ENCODE data around the gene CTNNA3.
"Not testable (repeated sequence)": the region's sequence is repeated elsewhere in the genome, so short reads cannot be mapped to it uniquely, and the experiment has no call there.

CTNNA3 gene

DNA sequence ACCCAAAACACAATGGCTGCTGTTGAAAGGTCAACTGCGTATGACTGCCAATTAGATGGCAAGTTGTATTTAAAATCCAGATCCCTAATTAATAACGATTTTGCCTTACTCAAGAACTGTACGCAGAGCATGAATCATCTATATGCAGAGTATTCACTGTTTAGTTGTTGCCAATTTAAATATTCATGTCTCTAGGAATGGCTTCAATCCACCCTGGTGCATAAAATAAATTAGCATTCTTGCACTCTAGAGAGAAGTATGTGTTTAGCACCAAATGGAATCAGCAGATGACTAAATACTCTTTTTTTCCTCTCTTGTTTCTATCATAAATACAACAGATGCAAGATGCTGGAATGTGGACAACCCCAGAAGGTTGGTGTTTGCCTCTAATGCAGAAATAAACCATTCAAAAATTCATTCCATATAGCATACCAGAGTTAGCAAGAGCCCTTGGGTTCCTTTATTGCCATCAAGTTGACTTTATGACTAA, 449.9 kb downstream of the CTNNA3 start:
- no peak for DNase-seq (ENCODE audit: low read depth in 3 of 3)

DNA sequence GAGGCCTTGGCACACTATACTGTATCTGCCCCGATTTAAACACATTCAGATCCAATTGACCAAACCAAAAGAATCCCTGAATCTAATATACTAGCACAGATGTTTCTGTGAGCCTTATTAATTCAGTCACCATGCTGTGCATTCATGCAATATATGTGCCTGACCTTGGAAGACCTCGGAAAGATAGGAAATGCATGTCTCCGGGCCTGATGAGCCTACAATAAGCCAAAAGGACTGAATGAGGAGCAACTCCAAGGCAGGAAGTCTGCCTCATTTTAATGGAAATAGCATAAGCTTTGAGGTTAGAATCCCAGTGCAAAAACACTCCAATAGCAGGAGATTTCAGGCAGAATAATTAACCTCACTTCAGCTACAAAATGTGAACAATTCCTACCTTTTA, 453.5 kb downstream of the CTNNA3 start:
- DNase-seq (ENCODE audit: low read depth in 3 of 3), result no peak

DNA sequence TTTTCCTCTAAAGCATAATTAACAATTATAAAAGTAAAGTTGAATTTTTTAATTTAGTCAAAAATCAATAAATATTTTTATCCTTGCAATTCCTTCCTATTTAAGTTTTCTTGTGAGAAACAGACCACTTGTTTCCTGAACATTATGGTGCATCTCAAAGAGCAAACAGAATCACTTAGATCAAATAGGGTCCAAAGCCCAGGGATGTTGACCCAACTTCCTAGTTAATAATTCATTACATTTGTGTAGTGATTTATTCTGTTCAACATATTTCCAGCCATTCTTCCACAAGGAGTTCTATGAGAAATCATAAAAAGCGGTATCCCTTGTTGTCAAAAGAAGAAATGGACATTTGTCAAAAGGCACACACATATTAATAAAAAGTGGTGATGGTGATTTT, 454.5 kb downstream of the CTNNA3 start:
- no peak for DNase-seq (ENCODE audit: low read depth in 3 of 3)

DNA sequence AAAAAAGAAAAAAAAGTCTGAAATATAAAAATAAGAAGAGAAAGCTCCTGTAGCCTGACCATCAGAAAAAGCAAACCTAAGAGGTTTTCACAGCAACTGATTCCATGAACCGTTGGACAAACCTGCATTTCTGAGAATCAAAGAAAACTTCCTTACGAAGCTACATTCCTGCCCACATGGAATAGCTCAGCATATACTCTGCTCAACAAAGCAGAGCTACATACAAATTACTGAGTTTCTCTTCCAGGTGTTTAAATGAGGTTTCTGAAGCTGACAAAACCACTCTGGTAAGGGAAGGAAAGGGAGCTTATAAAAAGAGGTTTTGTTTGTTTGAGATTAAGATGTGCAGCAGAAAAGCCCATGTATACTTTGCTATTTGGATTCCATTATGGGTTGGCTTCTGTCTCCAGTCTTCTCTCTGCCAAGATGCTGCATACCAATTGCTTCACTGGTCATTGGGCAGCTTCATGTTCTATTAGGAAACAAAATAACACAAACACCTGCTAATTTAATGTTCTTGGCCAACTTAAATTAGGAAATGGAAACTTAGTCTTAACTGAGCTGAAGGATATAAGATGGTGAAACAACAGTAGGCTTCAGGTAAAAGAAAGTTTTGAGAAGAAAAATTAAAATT, 456.0 kb downstream of the CTNNA3 start:
- no peak for DNase-seq (ENCODE audit: low read depth in 3 of 3)

DNA sequence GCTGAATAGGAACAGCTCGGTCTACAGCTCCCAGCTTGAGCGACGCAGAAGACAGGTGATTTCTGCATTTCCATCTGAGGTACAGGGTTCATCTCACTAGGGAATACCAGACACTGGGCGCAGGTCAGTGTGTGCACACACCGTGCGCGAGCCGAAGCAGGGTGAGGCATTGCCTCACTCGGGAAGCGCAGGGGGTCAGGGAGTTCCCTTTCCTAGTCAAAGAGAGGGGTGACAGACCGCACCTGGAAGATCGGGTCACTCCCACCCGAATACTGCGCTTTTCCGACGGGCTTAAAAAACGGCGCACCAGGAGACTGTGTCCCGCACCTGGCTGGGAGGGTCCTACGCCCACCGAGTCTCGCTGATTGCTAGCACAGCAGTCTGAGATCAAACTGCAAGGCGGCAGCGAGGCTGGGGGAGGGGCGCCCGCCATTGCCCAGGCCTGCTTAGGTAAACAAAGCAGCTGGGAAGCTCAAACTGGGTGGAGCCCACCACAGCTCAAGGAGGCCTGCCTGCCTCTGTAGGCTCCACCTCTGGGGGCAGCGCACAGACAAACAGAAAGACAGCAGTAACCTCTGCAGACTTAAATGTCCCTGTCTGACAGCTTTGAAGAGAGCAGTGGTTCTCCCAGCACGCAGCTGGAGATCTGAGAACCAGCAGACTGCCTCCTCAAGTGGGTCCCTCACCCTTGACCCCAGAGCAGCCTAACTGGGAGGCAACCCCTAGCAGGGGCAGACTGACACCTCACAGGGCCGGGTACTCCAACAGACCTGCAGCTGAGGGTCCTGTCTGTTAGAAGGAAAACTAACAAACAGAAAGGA, 465.1 kb downstream of the CTNNA3 start:
- DNase-seq (ENCODE audit: low read depth in 3 of 3), result not testable (repeated sequence)

DNA sequence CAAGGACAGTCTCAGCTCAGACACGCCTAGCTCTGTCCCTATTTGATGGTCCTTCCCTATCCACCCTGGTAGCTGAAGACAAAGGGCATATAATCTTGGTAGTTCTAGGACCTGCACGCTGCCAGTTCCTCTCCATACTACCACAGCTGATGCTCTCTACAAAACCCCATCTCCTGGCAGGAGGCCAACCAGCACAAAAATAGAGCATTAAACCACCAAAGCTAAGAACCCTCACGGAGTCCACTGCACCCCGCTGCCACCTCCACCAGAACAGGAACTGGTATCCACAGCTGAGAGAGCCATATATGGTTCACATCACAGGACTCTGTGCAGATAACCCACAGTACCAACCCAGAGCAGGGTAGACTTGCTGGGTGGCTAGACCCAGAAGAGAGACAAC, 470.8 kb downstream of the CTNNA3 start:
- no peak for DNase-seq (ENCODE audit: low read depth in 3 of 3)

DNA sequence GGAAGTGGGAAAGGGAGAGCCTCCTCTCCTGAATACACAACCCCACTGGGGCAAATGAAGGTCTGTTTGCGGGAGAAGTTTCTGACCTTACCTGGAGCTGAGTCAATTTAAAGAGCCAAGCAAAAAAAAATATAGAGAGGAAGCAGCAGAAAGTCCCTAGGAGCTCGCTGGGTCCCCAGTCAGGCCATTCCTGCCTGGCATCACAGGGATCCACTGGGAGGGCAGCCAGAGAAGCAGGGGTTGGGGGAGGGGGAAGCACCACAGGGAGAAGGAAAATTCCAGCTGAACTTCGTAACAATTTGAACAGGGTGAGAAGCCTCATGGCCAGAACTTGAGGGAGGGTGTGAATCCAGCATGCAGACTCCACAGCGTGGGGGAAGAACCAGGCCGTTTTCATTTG, 471.4 kb downstream of the CTNNA3 start:
- DNase-seq (ENCODE audit: low read depth in 3 of 3), result no peak

DNA sequence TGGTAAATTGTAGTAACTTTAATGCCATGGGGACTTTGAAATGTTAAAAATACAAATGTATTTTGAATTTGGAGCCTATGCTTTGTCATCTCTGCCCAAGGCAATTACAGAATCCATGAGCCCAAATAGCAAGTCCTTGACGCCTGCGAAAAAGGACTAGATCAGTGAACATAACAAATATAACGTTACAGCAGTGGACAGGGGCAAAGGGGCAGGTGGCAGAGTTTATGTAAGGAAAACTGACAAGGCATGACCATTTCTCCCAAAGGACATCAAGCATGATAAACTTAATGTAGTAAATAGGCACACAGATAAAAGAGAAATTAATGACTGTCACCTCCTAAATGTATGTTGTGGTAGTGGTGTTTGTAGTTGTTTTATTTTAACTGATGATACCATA, 473.1 kb downstream of the CTNNA3 start:
- DNase-seq (ENCODE audit: low read depth in 3 of 3), result no peak

DNA sequence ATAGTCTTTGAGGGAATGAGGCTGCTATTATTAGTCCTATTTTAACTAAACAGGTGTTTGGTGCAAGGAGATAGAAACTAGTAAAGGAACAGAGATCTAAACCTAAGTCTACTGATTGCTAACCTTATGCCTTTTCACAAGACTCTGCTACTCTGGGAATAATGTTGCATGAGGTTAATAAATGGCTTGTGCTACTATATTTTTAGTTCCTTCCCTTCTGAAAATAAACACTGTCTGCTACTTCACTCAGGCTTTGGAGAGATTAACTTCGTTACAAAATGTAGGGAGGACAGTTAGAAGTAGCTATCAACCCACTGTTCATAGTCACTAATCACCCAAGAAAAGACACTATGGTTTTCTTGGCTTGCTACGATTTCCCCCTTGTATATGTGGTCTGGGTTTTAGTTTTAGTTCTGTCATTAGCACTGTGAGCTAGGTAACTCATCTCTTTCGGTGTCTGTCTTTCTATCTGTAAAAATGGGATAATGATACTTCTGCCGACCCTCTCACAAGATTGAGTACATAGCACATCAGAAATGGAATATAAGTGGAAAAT, 474.0 kb downstream of the CTNNA3 start:
- DNase-seq (ENCODE audit: low read depth in 3 of 3), result no peak

DNA sequence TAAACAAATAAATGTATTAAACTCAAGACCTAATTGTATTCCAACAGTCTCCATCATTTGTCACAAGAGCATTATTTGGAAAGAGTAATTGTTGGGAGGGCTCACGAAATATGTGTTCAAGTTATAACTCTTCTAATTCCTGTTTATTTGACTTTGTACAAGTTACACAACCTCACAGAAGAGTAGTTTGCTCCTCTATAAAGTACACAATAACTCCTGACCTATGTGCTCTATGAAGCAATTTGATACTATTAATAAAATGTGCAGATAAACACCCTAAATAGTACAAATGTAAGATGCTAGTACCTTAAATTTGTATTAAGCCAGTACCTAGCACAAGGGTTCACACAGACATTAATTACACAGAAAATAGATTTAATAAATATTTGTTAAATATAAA, 484.3 kb downstream of the CTNNA3 start:
- DNase-seq (ENCODE audit: low read depth in 3 of 3), result no peak

DNA sequence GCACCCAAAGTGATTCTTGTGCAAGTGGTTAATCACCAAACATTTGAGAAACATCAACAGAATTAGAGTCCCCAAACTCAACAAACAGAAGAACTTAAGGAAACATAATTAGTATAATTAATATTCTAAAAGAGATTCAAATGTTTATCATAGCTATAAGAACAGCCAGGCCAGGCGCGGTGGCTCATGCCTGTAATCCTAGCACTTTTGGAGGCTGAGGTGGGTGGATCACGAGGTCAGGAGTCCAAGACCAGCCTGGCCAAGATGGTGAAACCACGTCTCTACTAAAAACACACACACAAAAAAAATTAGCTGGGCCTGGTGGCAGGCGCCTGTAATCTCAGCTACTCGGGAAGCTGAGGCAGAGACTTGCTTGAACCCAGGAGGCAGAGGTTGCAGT, 488.1 kb downstream of the CTNNA3 start:
- DNase-seq (ENCODE audit: low read depth in 3 of 3), result not testable (repeated sequence)

DNA sequence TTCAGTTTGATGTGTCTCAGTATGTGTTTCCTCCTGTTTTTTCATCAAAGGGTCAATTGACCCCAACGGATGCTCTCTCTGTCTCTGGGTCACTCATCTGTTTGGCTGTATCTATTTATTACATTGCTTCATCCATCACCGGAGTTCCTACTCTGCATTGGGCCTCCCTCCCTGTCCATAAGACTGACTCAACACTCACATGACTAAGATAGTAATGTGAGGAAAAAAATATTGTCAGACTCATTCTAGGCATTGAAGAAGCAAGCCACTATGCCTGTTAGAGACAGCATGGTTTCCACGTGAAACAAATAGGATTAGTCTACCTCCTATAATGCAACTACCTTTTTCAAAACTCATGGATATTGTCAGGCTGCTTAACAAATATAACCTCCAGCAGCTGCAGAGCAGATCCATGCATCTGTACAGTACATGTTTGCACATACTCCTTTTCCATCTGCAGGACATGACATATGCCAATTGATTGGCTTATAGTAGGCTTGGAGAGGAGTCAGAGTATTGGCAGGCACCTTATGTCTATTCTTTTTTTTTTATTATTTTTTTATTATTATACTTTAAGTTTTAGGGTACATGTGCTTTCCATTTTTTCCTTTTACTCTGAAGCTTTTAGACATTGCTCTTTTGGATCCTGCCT, 495.0 kb downstream of the CTNNA3 start:
- DNase-seq (ENCODE audit: low read depth in 3 of 3), result no peak

DNA sequence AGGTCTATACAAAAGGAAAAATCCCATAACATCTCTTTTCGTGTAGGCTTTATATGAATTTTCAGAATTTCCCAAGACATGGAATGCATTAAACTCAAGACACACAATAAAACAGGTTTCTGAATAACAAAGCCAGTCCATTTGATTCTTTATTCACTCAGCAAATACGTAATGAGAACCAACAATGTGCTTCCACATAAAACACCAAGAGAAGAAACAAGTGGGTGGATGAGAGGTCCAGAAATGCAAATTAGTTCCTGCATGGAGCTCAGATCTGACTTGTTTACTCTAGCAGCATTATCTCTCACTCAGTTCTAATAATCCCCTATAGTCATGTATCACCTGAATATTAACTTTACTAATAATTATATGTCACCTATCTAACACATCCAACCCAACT, 520.6 kb downstream of the CTNNA3 start:
- no peak for DNase-seq (ENCODE audit: low read depth in 3 of 3)

DNA sequence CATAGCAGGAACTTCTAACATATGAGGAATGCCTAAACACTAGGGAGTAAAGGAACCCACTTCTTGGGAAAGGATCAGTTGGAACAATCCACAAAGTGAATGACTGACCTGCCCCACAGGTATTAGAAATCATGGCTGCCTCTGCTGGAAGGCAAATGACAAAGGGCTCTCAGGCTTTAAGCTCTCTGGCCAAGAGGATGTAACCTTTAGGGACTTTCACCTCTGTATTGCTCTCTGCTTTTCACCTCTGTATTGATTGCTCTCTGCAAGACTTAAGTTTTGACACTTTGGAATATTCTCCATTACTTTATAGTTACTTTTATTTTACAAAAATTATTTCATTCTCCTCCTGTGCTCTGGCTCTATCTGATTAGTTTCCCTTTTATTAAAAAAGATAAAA, 522.2 kb downstream of the CTNNA3 start:
- DNase-seq (ENCODE audit: low read depth in 3 of 3), result no peak

DNA sequence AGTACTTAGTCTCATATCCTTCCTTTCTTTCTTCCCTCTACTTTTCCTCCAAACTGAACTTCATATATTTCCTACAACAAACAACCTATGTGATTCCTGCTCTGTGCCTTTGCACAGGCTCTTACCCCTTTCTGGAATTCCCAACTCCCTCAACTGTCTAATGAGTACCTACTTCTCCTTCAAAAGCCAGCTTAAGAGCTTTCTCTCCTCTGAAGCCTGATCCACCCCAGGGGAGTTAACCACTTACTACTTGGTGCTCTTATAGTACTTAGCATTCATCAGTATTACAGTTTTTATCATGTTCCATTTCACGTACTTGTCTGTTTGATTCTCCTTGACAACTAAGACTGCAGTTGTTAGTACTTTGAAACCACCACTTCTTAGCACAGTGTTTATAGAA, 524.0 kb downstream of the CTNNA3 start:
- DNase-seq (ENCODE audit: low read depth in 3 of 3), result no peak

DNA sequence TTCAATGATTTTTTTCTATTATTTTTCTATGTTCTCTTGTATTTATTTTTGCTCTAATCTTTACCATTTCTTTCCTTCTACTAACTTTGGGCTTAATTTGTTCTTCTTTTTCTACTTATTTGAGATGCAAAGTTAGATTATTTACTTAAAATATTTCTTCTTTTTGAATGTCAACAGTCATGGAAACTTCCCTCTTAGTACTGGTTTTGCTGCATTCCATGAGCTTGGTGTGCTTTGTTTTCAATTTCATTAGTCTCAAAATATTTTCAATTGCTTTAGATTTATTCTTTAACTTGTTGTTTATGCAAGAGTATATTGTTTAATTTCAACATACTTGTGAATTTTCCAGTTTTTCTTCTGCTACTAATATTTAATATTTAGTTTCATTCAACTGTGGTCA, 539.8 kb downstream of the CTNNA3 start:
- DNase-seq (ENCODE audit: low read depth in 3 of 3), result no peak

DNA sequence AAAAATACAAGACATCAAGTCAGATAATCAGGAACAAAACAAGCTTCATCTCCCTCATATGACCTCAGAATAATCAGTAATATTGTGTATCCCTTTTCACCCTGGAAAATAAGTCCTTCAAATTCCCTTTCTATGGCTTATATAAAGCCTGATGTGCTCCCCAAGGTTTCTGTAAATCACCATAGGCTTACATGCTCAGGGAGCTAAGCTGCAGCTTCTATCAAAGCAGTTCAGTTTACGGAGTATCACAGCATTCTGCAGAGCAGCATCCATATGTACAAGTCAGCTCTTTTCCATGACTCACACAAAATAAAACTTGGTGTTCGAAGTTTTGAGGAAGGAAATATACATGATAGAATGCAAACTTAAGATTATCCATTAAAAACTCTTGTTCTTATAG, 544.5 kb downstream of the CTNNA3 start:
- no peak for DNase-seq (ENCODE audit: low read depth in 3 of 3)

DNA sequence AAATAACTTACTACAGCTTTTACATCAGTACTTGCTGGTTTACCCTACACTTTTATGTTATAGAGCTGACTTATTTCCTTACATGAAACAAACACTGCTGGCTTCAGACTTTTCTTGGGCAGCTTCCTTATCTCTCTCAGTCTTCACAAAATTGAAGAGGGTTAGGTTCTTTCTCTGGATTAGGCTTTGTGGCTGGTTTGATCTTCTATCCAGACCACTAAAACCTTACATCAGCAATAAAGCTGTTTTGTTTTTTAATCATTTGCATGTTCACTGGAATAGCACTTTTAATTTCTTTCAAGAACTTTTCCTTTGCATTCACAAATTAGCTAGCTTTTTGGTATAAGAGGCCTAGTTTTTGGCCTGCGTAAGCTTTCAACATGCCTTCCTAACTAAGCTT, 551.5 kb downstream of the CTNNA3 start:
- DNase-seq (ENCODE audit: low read depth in 3 of 3), result no peak

DNA sequence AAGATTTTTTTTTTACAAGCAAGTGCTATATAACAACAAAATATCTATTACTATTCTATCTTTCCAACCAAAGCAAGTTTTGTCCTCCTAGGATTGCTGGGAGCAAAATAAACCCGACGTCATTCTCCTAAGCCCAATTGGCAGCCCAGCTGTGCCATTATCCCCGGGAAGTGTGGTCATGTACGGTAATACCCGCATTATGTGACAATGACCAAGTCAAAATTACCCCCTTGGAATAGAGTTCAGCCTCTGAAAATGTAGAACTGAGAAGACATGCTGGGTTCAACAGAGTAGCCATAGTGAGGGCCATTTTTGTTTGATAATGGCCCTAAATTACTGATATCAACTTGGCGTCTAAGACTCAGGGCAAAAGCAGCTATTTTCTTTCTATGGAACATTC, 554.7 kb downstream of the CTNNA3 start:
- DNase-seq (ENCODE audit: low read depth in 3 of 3), result no peak

DNA sequence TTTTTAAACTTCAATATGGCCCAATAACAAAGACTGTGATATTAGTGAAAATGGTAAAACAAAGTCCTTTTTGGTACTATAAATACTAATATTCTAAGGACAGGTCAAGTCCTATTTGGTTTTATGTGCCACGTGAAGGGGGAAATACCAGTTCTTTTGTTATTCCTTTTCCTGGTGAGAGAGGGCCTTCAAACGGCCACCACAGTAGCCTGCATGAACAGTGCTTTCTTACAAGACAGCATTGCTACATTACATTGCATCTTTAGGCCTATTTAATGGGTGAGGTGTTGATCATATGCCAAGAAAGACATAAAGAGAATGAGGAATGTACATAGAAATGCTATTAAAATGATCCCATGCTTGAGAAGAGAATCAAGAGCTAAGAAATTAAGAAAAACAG, 555.4 kb downstream of the CTNNA3 start:
- DNase-seq (ENCODE audit: low read depth in 3 of 3), result no peak

DNA sequence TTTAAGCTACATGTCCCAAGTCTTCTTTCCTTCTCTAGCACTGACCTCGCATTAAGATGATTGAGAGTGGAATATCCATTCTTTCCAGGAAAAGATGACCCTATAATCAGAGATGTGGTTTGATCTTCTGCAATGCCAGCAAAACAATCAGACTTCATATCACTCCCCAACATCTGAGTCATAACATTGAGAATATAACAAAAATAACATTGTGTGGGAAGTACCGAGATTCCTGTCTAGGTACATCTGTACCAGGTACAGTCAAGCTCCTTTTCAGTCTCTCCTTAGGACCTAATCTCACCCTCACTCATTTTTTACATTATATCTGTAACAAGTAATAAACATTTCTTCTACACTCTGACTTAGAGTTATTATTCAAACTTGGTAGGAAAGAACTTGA, 568.6 kb downstream of the CTNNA3 start:
- no peak for DNase-seq (ENCODE audit: low read depth in 3 of 3)

DNA sequence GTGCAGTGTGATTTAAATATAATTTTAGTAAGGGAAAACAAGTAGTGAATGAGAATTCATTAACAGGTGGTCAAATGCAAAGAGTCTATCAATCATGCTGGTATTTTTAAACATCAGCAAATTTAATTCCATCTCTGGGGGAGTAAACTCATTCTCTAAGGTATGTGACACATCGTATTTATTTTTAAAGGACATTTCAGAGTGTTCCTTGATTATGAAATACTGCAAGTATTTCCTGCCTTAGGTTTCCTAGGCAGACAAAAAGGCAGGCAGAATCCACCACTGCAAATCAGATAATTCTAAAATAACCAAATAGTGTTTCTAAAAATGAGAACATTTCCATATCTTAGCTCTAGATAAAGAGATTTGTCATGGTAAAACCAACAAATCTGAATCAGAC, 576.3 kb downstream of the CTNNA3 start:
- no peak for DNase-seq (ENCODE audit: low read depth in 3 of 3)

DNA sequence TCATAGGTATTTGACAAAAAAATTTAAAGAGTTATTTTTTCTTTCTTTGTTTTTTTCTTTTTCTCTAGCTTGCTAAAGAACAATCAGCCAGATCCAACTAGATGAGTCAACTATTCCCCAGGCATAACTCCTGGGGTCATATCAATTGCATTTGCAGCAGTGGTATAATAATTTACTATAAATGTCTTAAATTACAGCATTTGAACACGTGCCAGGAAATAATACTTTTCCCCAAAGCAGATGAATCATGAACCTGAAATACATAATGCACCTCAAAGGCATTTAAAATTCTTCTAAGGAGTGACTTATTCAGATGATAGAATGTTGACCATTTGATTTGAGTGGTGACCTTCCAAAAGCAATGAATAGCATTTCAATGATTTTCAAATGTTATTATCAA, 580.0 kb downstream of the CTNNA3 start:
- DNase-seq (ENCODE audit: low read depth in 3 of 3), result no peak

Data from stimulated activated CD4-positive, alpha-beta T cell treated with anti-CD3 and anti-CD28 coated beads, TNF-alpha, amount 100 ng/mL, for 4 hours (primary cell).